Activated naive CD8-positive, alpha-beta T cell treated with anti-CD3 and anti-CD28 coated beads, Interleukin-2, amount 10 ng/mL, durations not matched to agents 7 days and 5 days (primary cell): ENCODE data around the gene PRSS36. TPM values are rescaled to one million over a fixed set of nuclear protein-coding genes. Genes with fewer than 3 reads are reported as not detected.

ENCODE experiments used
- ATAC-seq: fragments of 150-1000 bp; cut with Tn5 transposase; one replicate; pipeline ENCODE4 v1.10.0; 2021; ENCODE audit warnings: low read depth, moderate library complexity
- POLR2A ChIA-PET: fragments of 350-600 bp; sonication (Branson Sonifier 250); formaldehyde crosslinking; loops from one replicate; lab custom pipeline; 2021; ENCODE audit warnings: antibody characterized with exemption; lab: Charles Lee
- DNase-seq: peaks from one replicate; pipeline ENCODE4 v3.0.0; 2021
- H3K27ac Mint-ChIP-seq: one replicate; pipeline ENCODE4 v1.8.0; 2022; ENCODE audit warnings: mild to moderate bottlenecking, mixed read lengths
- H3K27me3 Mint-ChIP-seq: one replicate; pipeline ENCODE4 v1.8.0; 2022; ENCODE audit warnings: mild to moderate bottlenecking, moderate library complexity, mixed read lengths
- H3K36me3 Mint-ChIP-seq: one replicate; pipeline ENCODE4 v1.8.0; 2021; ENCODE audit warnings: mild to moderate bottlenecking, mixed read lengths
- H3K4me1 Mint-ChIP-seq: one replicate; pipeline ENCODE4 v1.8.0; 2021; ENCODE audit warnings: mixed read lengths
- H3K4me3 Mint-ChIP-seq: one replicate; pipeline ENCODE4 v1.8.0; 2022; ENCODE audit warnings: mild to moderate bottlenecking, moderate library complexity, mixed read lengths
- H3K9me3 Mint-ChIP-seq: one replicate; pipeline ENCODE4 v1.8.0; 2021; ENCODE audit warnings: mixed read lengths
- total RNA-seq, 2 experiments: library from RNA; stranded (reverse); gene quantifications; one replicate each; pipeline ENCODE4 v1.2.3, GENCODE V29; 2021

PRSS36 gene
- total RNA-seq, 2 experiments from 2014 or later, result 0.31 to 1.1 TPM

GRCh38 chr16:31125844-31126243, 24.0 kb downstream of the PRSS36 start:
- Mint-ChIP-seq H3K4me3 (no peak overlapping the region), H3K9me3 (no peaks in the 10 kb centered on the region), H3K27me3 (no peaks in the 10 kb centered on the region), H3K36me3 (peaks cover 18% of the 10 kb centered on the region), H3K4me1 (peaks cover 5% of the 10 kb centered on the region), H3K27ac (no peak overlapping the region)
- no peak for DNase-seq
- POLR2A ChIA-PET, result interaction anchor here (0.8 to 1.9 kb wide), 2 partner anchors 8 to 176 kb away, joined by 3 to 6 read pairs; partner anchors contain the start of gene KAT8
- ATAC-seq, result no peak

- Mint-ChIP-seq H3K36me3 (peaks cover 16% of the 10 kb centered on the region), H3K9me3 (no peaks in the 10 kb centered on the region), H3K4me1 (peaks cover 8% of the 10 kb centered on the region), H3K27me3 (no peaks in the 10 kb centered on the region), H3K27ac (no peak overlapping the region), H3K4me3 (no peak overlapping the region)
- no peak for DNase-seq
- POLR2A ChIA-PET, result interaction anchor here (1.3 to 2.8 kb wide), 2 partner anchors 22 to 60 kb away, joined by 4 to 9 read pairs; partner anchors contain the start of gene FUS
- no peak for ATAC-seq
Measured at GRCh38 chr16:31120129-31120528, 29.7 kb downstream of the PRSS36 start.

- POLR2A ChIA-PET, result interaction anchor here (1.0 to 2.9 kb wide), 18 partner anchors 8 to 341 kb away, joined by 3 to 33 read pairs (median 6); partner anchors contain the start of genes ARMC5, BCKDK, FUS and PYCARD
- peak overlapping the region; percentile 87 for H3K4me3 Mint-ChIP-seq
- H3K4me1 Mint-ChIP-seq, result peaks cover 12% of the 10 kb centered on the region
- peaks cover 15% of the 10 kb centered on the region for H3K36me3 Mint-ChIP-seq
- no peak for ATAC-seq
- peak overlapping the region; percentile 85 for H3K27ac Mint-ChIP-seq
- H3K27me3 Mint-ChIP-seq, result no peaks in the 10 kb centered on the region
- no peak for DNase-seq
- no peaks in the 10 kb centered on the region for H3K9me3 Mint-ChIP-seq
Measured at GRCh38 chr16:31118223-31119155, 31.4 kb downstream of the PRSS36 start.

- DNase-seq (peak; percentile 95), ATAC-seq (peak; percentile 94)
- peaks cover 15% of the 10 kb centered on the region for H3K36me3 Mint-ChIP-seq
- peak within 1 kb of the TSS; percentile 87 for H3K27ac Mint-ChIP-seq
- H3K9me3 Mint-ChIP-seq, result no peaks in the 10 kb centered on the region
- peak within 1 kb of the TSS; percentile 87 for H3K4me3 Mint-ChIP-seq
- H3K27me3 Mint-ChIP-seq, result no peaks in the 10 kb centered on the region
- POLR2A ChIA-PET, result interaction anchor here (0.5 to 2.9 kb wide), 24 partner anchors 9 to 932 kb away, joined by 3 to 33 read pairs (median 4); partner anchors contain the start of genes ARMC5, BCKDK, FUS and PRSS8
- H3K4me1 Mint-ChIP-seq, result peaks cover 12% of the 10 kb centered on the region
Measured at GRCh38 chr16:31117384-31118222, 32.3 kb downstream of the PRSS36 start, which contains the start of gene KAT8. TSS of gene KAT8 (plus strand) at chr16:31117664. CDS start at chr16:31117682, 18 bp downstream.

GRCh38 chr16:31114468-31114867, 35.4 kb downstream of the PRSS36 start:
- POLR2A ChIA-PET, result no interaction called here
- Mint-ChIP-seq H3K4me1 (peaks cover 13% of the 10 kb centered on the region), H3K9me3 (no peaks in the 10 kb centered on the region), H3K27ac (peak overlapping the region; percentile 25), H3K27me3 (no peaks in the 10 kb centered on the region), H3K36me3 (peaks cover 13% of the 10 kb centered on the region), H3K4me3 (no peak overlapping the region)
- DNase-seq, result no peak
- no peak for ATAC-seq

GRCh38 chr16:31113121-31114120, 36.4 kb downstream of the PRSS36 start:
- no peaks in the 10 kb centered on the region for H3K9me3 Mint-ChIP-seq
- peaks cover 9% of the 10 kb centered on the region for H3K4me1 Mint-ChIP-seq
- H3K27ac Mint-ChIP-seq, result peak overlapping the region; percentile 64
- H3K36me3 Mint-ChIP-seq, result peaks cover 13% of the 10 kb centered on the region
- DNase-seq (no peak), ATAC-seq (no peak)
- no peak overlapping the region for H3K4me3 Mint-ChIP-seq
- POLR2A ChIA-PET, result no interaction called here
- no peaks in the 10 kb centered on the region for H3K27me3 Mint-ChIP-seq

GRCh38 chr16:31112711-31113110, 37.2 kb downstream of the PRSS36 start:
- peaks cover 13% of the 10 kb centered on the region for H3K36me3 Mint-ChIP-seq

GRCh38 chr16:31111881-31112466, 37.9 kb downstream of the PRSS36 start:
- peaks cover 13% of the 10 kb centered on the region for H3K36me3 Mint-ChIP-seq
- H3K27ac Mint-ChIP-seq, result no peak overlapping the region
- no peak overlapping the region for H3K4me3 Mint-ChIP-seq
- H3K4me1 Mint-ChIP-seq, result peaks cover 14% of the 10 kb centered on the region
- DNase-seq (no peak), ATAC-seq (no peak)
- no peaks in the 10 kb centered on the region for H3K27me3 Mint-ChIP-seq
- no peaks in the 10 kb centered on the region for H3K9me3 Mint-ChIP-seq
- POLR2A ChIA-PET, result interaction anchor here (0.6 kb wide), 1 partner anchor 148 kb away, joined by 3 read pairs; no protein-coding TSS in a partner anchor

More at GRCh38 chr16:31112711-31113110, 37.2 kb downstream of the PRSS36 start:
- POLR2A ChIA-PET, result no interaction called here
- no peak overlapping the region for H3K4me3 Mint-ChIP-seq
- DNase-seq (no peak), ATAC-seq (no peak)
- H3K27ac Mint-ChIP-seq, result no peak overlapping the region
- no peaks in the 10 kb centered on the region for H3K27me3 Mint-ChIP-seq
- no peaks in the 10 kb centered on the region for H3K9me3 Mint-ChIP-seq
- H3K4me1 Mint-ChIP-seq, result peaks cover 10% of the 10 kb centered on the region

- Mint-ChIP-seq H3K4me3 (peak overlapping the region; percentile 20), H3K27me3 (no peaks in the 10 kb centered on the region), H3K4me1 (peaks cover 18% of the 10 kb centered on the region), H3K27ac (peak overlapping the region; percentile 8), H3K9me3 (no peaks in the 10 kb centered on the region), H3K36me3 (peaks cover 13% of the 10 kb centered on the region)
- ATAC-seq, result no peak
- DNase-seq, result no peak
- POLR2A ChIA-PET, result no interaction called here
Measured at GRCh38 chr16:31110106-31111034, 39.5 kb downstream of the PRSS36 start.

- Mint-ChIP-seq H3K27ac (peak overlapping the region; percentile 70), H3K9me3 (no peaks in the 10 kb centered on the region), H3K4me1 (peaks cover 16% of the 10 kb centered on the region), H3K27me3 (no peaks in the 10 kb centered on the region), H3K4me3 (peak overlapping the region; percentile 80), H3K36me3 (peaks cover 13% of the 10 kb centered on the region)
- no peak for DNase-seq
- ATAC-seq, result no peak
- POLR2A ChIA-PET, result no interaction called here
Measured at GRCh38 chr16:31109622-31110021, 40.2 kb downstream of the PRSS36 start.
